Suprapubic skin (tissue), 4 donors: ENCODE measurements around the gene RBM27.

Experiments
- POLR2A ChIP-seq, 2 donors: fragments of 450-650 bp; IDR thresholded peaks; one replicate each; pipeline ENCODE4 v1.6.1; 2017; ENCODE audit warnings: antibody characterized with exemption in 2 of 2, mild to moderate bottlenecking in 2 of 2, moderate library complexity in 2 of 2
- POLR2AphosphoS5 ChIP-seq, 3 donors: sonication (generic); formaldehyde crosslinking; IDR thresholded peaks; one replicate each; pipeline ENCODE4 v1.6.1; 2017; ENCODE audit warnings: antibody characterized with exemption in 3 of 3
- TF ChIP-seq, protein P1 (sequence below), 2 donors: fragments of 200-600 bp in 1 of 2; fragments of 450-650 bp in 1 of 2; sonication (generic) in 1 of 2; IDR thresholded peaks; one replicate each; pipeline ENCODE4 v1.5.1; 2016 to 2019; ENCODE audit warnings: antibody characterized with exemption in 2 of 2, mild to moderate bottlenecking in 1 of 2, moderate library complexity in 1 of 2

DNA sequence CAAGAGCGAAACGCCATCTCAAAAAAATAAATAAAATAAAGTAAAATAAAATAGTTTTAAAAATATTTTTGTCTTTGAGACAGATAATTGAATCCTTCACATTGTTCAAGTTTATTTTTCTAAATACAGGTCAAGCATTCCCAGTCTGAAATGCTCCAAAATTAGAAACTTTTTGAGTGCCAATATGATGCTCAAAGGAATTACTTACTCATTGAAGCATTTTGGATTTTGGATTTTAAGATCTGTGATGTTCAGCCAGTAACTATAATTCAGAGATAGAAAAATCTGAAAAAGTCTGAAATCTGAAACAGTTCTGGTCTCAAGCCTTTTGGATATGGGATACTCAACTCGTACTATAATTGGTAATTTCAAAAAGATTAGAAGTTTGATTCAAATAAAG lies 39.8 kb downstream of the RBM27 start:
- TF ChIP-seq POLR2A (IDR thresholded peaks at IDR 0.05) (no peak), POLR2AphosphoS5 (IDR thresholded peaks at IDR 0.05) (no peak)
- TF ChIP-seq, protein P1, sequence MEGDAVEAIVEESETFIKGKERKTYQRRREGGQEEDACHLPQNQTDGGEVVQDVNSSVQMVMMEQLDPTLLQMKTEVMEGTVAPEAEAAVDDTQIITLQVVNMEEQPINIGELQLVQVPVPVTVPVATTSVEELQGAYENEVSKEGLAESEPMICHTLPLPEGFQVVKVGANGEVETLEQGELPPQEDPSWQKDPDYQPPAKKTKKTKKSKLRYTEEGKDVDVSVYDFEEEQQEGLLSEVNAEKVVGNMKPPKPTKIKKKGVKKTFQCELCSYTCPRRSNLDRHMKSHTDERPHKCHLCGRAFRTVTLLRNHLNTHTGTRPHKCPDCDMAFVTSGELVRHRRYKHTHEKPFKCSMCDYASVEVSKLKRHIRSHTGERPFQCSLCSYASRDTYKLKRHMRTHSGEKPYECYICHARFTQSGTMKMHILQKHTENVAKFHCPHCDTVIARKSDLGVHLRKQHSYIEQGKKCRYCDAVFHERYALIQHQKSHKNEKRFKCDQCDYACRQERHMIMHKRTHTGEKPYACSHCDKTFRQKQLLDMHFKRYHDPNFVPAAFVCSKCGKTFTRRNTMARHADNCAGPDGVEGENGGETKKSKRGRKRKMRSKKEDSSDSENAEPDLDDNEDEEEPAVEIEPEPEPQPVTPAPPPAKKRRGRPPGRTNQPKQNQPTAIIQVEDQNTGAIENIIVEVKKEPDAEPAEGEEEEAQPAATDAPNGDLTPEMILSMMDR (IDR thresholded peaks at IDR 0.05) = no peak
